ENCODE measurements around the gene ZMPSTE24. TPM values are rescaled to one million over a fixed set of nuclear protein-coding genes. Genes with fewer than 3 reads are reported as not detected.
A peak's percentile ranks its signal among the peaks of the same experiment; 100 is the strongest.

The ZMPSTE24 gene
- total and polyA plus RNA-seq, 5 donors: 23.5 to 43.4 (median 31.4) TPM

DNA sequence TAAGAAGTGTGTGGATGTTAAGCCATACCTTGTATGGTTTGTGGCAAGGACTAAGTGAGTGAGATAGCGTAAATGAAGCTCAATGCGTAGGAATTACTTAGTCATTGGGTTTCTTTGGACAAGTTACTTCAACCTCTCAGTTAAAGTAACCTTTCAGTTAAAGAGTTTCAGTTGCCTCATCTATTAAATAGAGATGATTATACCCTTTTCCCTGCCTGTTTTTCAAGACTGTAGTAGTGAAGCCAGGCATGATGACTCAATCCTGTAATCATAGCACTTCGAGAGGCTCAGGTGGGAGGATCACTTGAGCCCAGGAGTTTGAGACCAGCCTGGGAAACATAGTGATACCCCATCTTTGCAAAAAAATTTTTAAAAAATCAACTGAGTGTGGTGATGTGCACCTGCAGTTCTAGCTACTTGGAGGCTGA is 6.3 kb downstream of the ZMPSTE24 start:
- intact Hi-C loops (cut with DNase I): no loop called here
- Histone ChIP-seq H3K4me3 (ENCODE audit: low read length) (no peak overlapping the region), H3K27ac (ENCODE audit: low read length) (no peak overlapping the region), H3K4me1 (ENCODE audit: control insufficient read depth, insufficient read depth, low read length) (peaks cover 2% of the 10 kb centered on the region), H3K9me3 (ENCODE audit: control insufficient read depth, low read length) (no peaks in the 10 kb centered on the region), H3K27me3 (ENCODE audit: control insufficient read depth, insufficient read depth) (no peaks in the 10 kb centered on the region)
- 94% methylated on average over 3 of the region's 3 CpGs for WGBS
- ATAC-seq: no peak
- DNase-seq: no peak

DNA sequence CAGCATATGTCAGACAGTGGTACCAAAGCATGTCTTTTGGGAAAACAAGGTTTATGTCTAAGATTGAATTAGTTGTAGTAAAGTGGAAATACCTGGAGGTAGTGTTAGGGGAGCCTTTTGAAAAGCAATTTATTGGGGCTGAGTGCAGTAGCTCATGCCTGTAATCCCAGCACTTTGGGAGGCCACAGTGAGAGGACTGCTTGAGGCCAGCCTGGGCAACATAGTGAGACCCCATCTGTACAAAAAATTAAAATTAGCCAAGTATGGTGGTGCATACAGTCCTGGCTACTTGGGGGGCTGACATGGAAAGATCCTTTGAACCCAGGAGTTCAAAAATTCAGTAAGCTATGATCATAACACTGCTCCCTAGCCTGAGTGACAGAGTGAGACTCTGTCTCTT is 7.3 kb downstream of the ZMPSTE24 start:
- Histone ChIP-seq H3K27me3 (ENCODE audit: control insufficient read depth, insufficient read depth) (no peaks in the 10 kb centered on the region), H3K4me1 (ENCODE audit: control insufficient read depth, insufficient read depth, low read length) (peaks cover 2% of the 10 kb centered on the region), H3K27ac (ENCODE audit: low read length) (no peak overlapping the region), H3K9me3 (ENCODE audit: control insufficient read depth, low read length) (no peaks in the 10 kb centered on the region), H3K4me3 (ENCODE audit: low read length) (no peak overlapping the region)
- DNase-seq (no peak), ATAC-seq (no peak)
- intact Hi-C loops (cut with DNase I): no loop called here

DNA sequence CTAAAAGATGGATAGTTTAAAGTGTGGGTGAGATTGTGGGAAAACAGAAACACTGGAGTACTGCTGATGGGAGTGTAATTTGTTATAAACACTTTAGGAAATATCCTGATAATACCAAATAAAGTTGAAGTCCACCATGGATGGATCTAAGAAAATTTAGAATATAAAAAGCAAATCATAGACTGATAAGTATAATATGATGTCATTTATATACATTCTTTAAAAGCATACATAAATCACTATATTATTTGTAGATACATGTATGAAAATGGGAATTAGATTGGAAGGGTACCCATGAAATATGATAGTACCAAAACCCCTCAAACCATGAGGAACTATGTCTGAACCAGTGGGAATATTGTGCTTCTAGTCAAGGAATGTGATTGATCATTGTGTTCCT is 7.9 kb downstream of the ZMPSTE24 start:
- Histone ChIP-seq H3K4me3 (ENCODE audit: low read length) (no peak overlapping the region), H3K4me1 (ENCODE audit: control insufficient read depth, insufficient read depth, low read length) (peaks cover 2% of the 10 kb centered on the region), H3K27ac (ENCODE audit: low read length) (no peak overlapping the region), H3K27me3 (ENCODE audit: control insufficient read depth, insufficient read depth) (no peaks in the 10 kb centered on the region), H3K9me3 (ENCODE audit: control insufficient read depth, low read length) (no peaks in the 10 kb centered on the region)
- intact Hi-C loops (cut with DNase I): no loop called here
- ATAC-seq (no peak), DNase-seq (no peak)

DNA sequence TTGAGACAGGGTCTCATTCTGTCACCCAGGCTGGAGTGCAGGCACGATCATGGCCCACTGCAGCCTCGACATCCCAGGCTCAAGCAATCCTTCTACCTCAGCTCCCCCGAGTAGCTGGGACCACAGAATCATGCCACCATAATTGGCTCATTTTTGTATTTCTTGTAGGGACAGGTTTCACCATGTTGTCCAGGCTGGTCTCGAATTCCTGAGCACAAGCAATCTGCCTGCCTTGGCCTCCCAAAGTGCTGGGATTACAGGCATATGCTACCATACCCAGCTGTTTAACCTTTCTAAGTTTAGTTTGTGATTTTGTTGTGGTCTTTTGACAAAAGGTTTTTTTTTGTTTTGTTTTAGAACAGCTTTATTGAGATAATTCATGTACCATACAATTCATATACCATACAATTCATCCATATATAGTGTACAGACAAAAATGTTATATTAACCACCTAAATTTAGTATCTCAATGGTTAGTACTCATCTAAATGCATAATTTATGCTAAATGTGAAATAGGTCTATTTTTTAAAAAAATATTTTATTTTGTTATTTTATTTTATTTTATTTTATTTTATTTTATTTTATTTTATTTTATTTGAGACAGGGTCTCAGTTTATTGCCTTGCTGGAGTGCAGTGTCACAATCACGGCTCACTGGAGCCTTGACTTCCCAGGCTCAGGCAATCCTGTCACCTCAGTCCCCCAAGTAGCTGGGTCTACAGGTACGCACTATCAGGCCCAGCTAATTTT is 8.9 kb downstream of the ZMPSTE24 start:
- intact Hi-C loops (cut with DNase I): no loop called here
- Histone ChIP-seq H3K27ac (ENCODE audit: low read length) (peak overlapping the region; percentile 86), H3K4me3 (ENCODE audit: low read length) (no peak overlapping the region), H3K4me1 (ENCODE audit: control insufficient read depth, insufficient read depth, low read length) (peaks cover 2% of the 10 kb centered on the region), H3K9me3 (ENCODE audit: control insufficient read depth, low read length) (no peaks in the 10 kb centered on the region), H3K27me3 (ENCODE audit: control insufficient read depth, insufficient read depth) (no peaks in the 10 kb centered on the region)
- 93% methylated on average over 6 of the region's 6 CpGs for WGBS
- DNase-seq (no peak), ATAC-seq (no peak)

DNA sequence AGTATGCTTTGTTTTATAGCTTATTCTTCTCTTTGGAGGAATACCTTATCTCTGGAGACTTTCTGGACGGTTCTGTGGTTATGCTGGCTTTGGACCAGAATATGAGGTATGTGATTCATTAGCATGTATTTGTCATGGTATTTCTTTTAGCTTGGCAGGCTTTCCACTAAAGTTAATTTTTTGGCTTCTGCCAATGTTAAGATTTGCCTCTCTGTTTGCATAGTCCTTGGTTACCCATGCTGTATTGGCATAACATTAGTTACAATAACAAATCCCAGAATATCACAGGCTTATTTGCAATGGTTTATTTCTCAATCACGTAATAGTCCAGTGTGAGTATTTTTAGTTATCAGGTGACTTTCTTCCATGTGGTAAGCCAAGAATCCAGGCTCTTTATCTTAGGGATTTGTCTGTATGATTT is 9.7 kb downstream of the ZMPSTE24 start:
- Histone ChIP-seq H3K9me3 (ENCODE audit: control insufficient read depth, low read length) (no peaks in the 10 kb centered on the region), H3K4me3 (ENCODE audit: low read length) (no peak overlapping the region), H3K27ac (ENCODE audit: low read length) (no peak overlapping the region), H3K27me3 (ENCODE audit: control insufficient read depth, insufficient read depth) (no peaks in the 10 kb centered on the region), H3K4me1 (ENCODE audit: control insufficient read depth, insufficient read depth, low read length) (peaks cover 2% of the 10 kb centered on the region)
- DNase-seq: no peak
- WGBS: 36% methylated on average over 2 of the region's 2 CpGs
- intact Hi-C loops (cut with DNase I): no loop called here
- ATAC-seq: peak; percentile 92

DNA sequence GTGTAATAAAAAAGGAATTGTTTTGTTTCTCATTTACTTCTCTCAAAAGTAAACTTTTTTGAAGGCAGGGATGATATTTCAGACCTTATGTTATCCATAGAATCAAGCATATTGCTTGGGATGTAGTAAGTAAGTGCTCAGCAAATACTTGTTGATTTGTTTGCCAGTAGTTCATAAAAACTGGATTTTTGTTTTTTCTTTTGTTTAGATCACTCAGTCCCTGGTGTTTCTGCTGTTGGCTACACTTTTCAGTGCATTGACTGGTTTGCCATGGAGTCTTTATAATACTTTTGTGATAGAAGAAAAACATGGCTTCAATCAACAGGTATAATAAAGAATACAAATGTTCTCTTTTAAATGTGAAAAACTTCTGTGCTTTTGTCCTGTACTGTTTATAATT is 10.2 kb downstream of the ZMPSTE24 start:
- intact Hi-C loops (cut with DNase I): no loop called here

DNA sequence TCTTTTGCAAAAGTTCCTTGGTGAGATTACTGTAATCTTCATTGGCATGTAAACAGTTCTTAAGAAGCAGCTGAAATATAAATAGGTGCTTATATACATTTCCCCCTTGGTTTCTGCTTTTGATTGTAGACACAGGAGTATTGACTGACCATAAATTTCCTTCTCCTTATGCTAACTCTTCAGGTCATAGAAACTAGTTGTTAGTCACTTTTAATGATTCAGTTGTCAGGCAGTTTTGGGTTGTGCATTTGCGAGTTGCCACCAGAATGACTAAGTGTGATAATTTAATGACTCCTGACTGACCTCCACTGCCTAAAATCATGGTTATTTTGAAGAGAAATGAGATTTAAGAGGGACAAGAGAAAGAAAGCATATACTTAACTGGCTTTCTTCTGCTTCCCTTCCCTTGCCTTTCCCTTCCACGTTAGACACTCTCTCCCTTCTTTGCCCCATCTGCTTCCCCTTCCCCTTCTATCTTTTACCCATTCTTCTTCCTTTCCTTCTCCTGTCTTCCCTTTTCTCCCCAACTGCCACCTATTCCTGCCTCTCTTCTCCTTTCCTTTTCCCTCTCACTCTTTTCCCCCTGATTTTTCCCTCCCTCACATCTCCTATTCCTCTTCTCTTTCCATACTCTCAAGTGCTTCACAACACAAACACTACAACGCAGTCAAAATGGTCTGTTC is 12.3 kb downstream of the ZMPSTE24 start:
- 54% methylated on average over 3 of the region's 3 CpGs for WGBS
- intact Hi-C loops (cut with DNase I): no loop called here
- no peak for ATAC-seq

More for the DNA sequence above, 10.2 kb downstream of the ZMPSTE24 start:
- H3K4me1 ChIP-seq (ENCODE audit: control insufficient read depth, insufficient read depth, low read length): peaks cover 2% of the 10 kb centered on the region
- ATAC-seq (no peak), DNase-seq (no peak)
- H3K9me3 ChIP-seq (ENCODE audit: control insufficient read depth, low read length): no peaks in the 10 kb centered on the region
- H3K4me3 ChIP-seq (ENCODE audit: low read length): no peak overlapping the region
- no peaks in the 10 kb centered on the region for H3K27me3 ChIP-seq (ENCODE audit: control insufficient read depth, insufficient read depth)
- H3K27ac ChIP-seq (ENCODE audit: low read length): no peak overlapping the region

GRCh38 chr1:40272653-40273213 is 14.7 kb downstream of the ZMPSTE24 start:
- no peak for DNase-seq
- Histone ChIP-seq H3K27me3 (ENCODE audit: control insufficient read depth, insufficient read depth) (no peaks in the 10 kb centered on the region), H3K4me3 (ENCODE audit: low read length) (no peak overlapping the region), H3K27ac (ENCODE audit: low read length) (no peak overlapping the region), H3K9me3 (ENCODE audit: control insufficient read depth, low read length) (no peaks in the 10 kb centered on the region), H3K4me1 (ENCODE audit: control insufficient read depth, insufficient read depth, low read length) (peaks cover 2% of the 10 kb centered on the region)
- intact Hi-C loops (cut with DNase I): no loop called here
- ATAC-seq: no peak
- WGBS: 96% methylated on average over 3 of the region's 3 CpGs

More for the DNA sequence above, 12.3 kb downstream of the ZMPSTE24 start:
- no peaks in the 10 kb centered on the region for H3K27me3 ChIP-seq (ENCODE audit: control insufficient read depth, insufficient read depth)
- no peak overlapping the region for H3K27ac ChIP-seq (ENCODE audit: low read length)
- no peaks in the 10 kb centered on the region for H3K9me3 ChIP-seq (ENCODE audit: control insufficient read depth, low read length)
- DNase-seq: no peak
- H3K4me1 ChIP-seq (ENCODE audit: control insufficient read depth, insufficient read depth, low read length): peaks cover 2% of the 10 kb centered on the region
- no peak overlapping the region for H3K4me3 ChIP-seq (ENCODE audit: low read length)

DNA sequence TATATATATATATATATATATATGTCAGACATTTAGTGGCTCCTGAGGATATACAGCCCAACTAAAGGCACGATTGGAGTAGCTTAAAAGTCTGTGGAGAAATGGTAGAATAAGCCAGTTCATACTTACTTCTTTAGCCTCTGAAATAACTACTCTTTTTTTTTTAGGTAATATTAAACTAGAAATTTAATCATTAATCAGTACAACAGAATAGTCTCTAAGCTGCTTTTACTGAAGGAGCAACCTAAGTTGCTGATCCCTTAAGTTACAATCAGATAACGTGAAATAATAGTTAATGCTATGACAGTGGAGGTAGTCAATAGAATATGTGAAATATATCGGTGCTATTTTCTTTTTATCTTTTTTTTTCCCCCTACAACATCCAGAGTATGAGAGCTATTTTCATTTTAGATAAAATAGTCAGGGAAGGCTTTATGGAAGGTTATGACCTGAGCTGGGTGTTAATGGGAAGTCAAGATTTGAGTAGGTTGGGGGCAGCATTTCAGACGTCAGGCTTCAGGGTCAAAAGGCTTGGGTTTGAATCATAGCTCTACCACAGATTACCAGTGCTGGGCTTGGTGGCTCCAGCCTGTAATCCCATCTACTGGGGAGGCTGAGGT is 15.6 kb downstream of the ZMPSTE24 start:
- H3K4me1 ChIP-seq (ENCODE audit: control insufficient read depth, insufficient read depth, low read length): no peaks in the 10 kb centered on the region
- no peak overlapping the region for H3K4me3 ChIP-seq (ENCODE audit: low read length)
- intact Hi-C loops (cut with DNase I): no loop called here
- no peaks in the 10 kb centered on the region for H3K27me3 ChIP-seq (ENCODE audit: control insufficient read depth, insufficient read depth)
- H3K9me3 ChIP-seq (ENCODE audit: control insufficient read depth, low read length): no peaks in the 10 kb centered on the region
- no peak overlapping the region for H3K27ac ChIP-seq (ENCODE audit: low read length)
- WGBS: 78% methylated on average over 4 of the region's 4 CpGs
- ATAC-seq: no peak
- no peak for DNase-seq

GRCh38 chr1:40274331-40274730 is 16.3 kb downstream of the ZMPSTE24 start:
- Histone ChIP-seq H3K9me3 (ENCODE audit: control insufficient read depth, low read length) (no peaks in the 10 kb centered on the region), H3K27ac (ENCODE audit: low read length) (no peak overlapping the region), H3K4me3 (ENCODE audit: low read length) (no peak overlapping the region), H3K4me1 (ENCODE audit: control insufficient read depth, insufficient read depth, low read length) (no peaks in the 10 kb centered on the region), H3K27me3 (ENCODE audit: control insufficient read depth, insufficient read depth) (no peaks in the 10 kb centered on the region)
- WGBS: 95% methylated on average over 2 of the region's 2 CpGs
- DNase-seq (no peak), ATAC-seq (no peak)
- intact Hi-C loops (cut with DNase I): no loop called here

GRCh38 chr1:40276122-40276521 is 18.1 kb downstream of the ZMPSTE24 start:
- no peak for DNase-seq
- no peak overlapping the region for H3K27ac ChIP-seq (ENCODE audit: low read length)
- intact Hi-C loops (cut with DNase I): no loop called here
- no peaks in the 10 kb centered on the region for H3K9me3 ChIP-seq (ENCODE audit: control insufficient read depth, low read length)
- no peak overlapping the region for H3K4me3 ChIP-seq (ENCODE audit: low read length)
- ATAC-seq: peak in 1 of 2 donors; percentile 29
- H3K27me3 ChIP-seq (ENCODE audit: control insufficient read depth, insufficient read depth): no peaks in the 10 kb centered on the region
- no peaks in the 10 kb centered on the region for H3K4me1 ChIP-seq (ENCODE audit: control insufficient read depth, insufficient read depth, low read length)
- WGBS: 91% methylated on average over 3 of the region's 3 CpGs

All from right cardiac atrium (tissue), 5 donors.